GM12873 (cell line): ENCODE data around the gene C1orf35.

Source experiments
- TF ChIP-seq, protein P1 (sequence below): IDR thresholded peaks from 2 replicates; pipeline ENCODE4 v1.5.1; 2012; ENCODE audit warnings: low read depth, mild to moderate bottlenecking, moderate library complexity, low read length, control low read depth; ENCODE audit not compliant: insufficient read depth; ENCODE audit errors: missing control alignments

The C1orf35 gene

DNA sequence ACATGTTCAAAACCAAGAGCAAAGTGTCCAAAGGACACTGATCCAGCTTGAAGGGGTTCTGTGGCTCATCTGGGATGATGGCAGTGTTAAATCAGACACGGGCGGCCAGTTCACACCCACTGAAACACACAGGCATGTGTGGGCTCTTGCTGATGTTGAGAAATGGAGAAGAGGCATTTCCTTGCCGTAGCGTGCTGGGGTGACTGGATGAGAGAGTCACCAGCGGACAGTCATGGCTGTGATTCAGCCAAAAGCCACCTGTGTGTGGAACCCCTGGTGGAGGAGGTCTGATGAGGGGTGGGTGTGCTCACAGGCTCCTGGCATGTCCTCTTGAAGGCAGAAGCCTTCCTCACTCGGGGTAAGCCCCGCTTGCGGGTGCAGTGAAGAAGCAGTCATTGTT lies 7.2 kb downstream of the C1orf35 start:
- TF ChIP-seq, protein P1, sequence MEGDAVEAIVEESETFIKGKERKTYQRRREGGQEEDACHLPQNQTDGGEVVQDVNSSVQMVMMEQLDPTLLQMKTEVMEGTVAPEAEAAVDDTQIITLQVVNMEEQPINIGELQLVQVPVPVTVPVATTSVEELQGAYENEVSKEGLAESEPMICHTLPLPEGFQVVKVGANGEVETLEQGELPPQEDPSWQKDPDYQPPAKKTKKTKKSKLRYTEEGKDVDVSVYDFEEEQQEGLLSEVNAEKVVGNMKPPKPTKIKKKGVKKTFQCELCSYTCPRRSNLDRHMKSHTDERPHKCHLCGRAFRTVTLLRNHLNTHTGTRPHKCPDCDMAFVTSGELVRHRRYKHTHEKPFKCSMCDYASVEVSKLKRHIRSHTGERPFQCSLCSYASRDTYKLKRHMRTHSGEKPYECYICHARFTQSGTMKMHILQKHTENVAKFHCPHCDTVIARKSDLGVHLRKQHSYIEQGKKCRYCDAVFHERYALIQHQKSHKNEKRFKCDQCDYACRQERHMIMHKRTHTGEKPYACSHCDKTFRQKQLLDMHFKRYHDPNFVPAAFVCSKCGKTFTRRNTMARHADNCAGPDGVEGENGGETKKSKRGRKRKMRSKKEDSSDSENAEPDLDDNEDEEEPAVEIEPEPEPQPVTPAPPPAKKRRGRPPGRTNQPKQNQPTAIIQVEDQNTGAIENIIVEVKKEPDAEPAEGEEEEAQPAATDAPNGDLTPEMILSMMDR: no peak

DNA sequence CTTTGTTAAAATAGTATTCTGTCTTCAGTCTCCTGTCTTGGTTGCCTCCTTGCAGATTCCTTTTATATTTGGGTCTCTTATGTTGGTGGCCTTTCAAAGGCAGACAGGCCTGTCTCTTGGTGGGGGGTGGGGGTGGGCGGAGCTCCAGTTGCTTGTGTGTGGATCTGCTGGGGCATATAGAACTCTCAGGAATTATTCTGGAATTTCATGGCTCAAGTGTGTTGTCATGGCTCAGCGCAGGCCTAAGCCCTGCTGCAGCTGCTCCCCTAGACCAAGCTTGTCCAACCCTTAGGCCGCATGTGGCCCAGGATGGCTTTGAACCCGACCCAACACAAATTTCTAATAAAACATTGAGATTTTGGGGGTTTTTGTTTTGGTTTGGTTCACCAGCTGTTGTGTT lies 8.0 kb downstream of the C1orf35 start:
- TF ChIP-seq, protein P1: no peak

- TF ChIP-seq, protein P1: no peak
Measured at GRCh38 chr1:228094432-228095016, 8.6 kb downstream of the C1orf35 start.

DNA sequence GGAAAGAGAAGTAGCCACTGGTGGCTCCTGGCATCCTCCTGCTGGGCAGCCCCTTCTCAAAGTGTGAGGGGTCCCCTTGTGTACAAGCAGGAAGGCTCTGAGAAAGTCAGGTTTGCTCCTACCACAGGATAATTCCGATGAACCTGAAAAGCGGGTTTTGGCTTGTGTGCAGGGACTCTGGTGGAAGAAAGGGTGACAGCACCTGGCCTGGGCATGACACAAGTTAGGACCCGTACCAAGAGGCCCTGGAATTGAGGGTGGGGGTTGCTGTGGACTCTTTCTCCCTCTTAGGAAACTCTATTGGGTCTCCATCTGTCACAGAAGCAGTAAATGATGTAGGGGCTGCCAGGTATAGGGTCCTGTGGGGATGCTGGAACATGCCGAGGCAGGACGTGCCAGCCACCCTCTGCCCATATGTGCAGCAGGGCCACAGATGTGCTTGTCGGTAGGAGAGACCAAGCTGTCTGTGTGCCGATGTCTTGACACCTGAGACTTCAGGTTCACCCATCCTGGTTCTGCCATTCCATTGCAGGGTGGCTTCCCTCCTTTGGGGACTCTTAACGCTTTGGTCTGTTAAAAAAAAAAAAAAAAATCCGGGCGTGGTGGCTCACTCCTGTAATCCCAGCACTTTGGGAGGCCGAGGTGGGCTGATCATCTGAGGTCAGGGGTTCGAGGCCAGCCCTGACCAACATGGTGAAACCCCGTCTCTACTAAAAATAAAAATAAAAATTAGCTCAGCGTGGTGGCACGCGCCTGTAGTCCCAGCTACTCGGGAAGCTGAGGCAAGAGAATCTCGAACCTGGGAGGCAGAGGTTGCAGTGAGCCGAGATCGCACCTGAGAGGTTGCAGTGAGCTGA lies 9.8 kb downstream of the C1orf35 start:
- TF ChIP-seq, protein P1: no peak

- TF ChIP-seq, protein P1: no peak
Measured at GRCh38 chr1:228092342-228093049, 10.6 kb downstream of the C1orf35 start.

DNA sequence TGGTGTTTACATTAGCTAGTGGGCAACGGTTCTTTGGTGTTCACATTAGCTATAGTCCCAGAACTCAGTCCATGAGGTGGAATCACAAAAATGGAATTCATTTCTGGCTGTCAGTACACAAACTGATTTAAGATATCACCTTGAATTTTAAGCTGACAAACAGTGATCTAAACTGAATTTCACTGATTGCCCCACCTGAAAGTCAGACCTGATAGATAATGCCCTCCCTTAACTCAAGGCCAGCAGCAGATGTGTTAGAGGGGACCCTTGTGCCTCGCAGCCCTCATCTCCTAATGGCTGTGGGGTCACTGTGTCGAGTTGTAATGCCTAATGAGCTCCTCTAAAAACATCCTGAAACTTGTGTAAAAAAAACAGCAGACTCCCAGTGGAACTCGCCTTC lies 12.0 kb downstream of the C1orf35 start:
- TF ChIP-seq, protein P1: no peak

- TF ChIP-seq, protein P1: no peak
Measured at GRCh38 chr1:228090613-228091081, 12.5 kb downstream of the C1orf35 start.
